Endodermal cell (in vitro differentiated cells): Measurements from ENCODE around the gene SERPINE2. TPM values are rescaled to one million over a fixed set of nuclear protein-coding genes. Genes with fewer than 3 reads are reported as not detected.

Experiments
- DNase-seq: peaks from one replicate; pipeline ENCODE4 v3.0.0-alpha.2; 2017
- H3K27ac ChIP-seq: 2 replicates; pipeline ENCODE4 v1.5.1; 2013; ENCODE audit warnings: mild to moderate bottlenecking, low read depth, low read length, moderate library complexity
- H3K27me3 ChIP-seq: 2 replicates; pipeline ENCODE4 v1.6.1; 2013; ENCODE audit warnings: mild to moderate bottlenecking, low read length, moderate library complexity; ENCODE audit not compliant: insufficient read depth, control insufficient read depth, poor library complexity, severe bottlenecking
- H3K36me3 ChIP-seq: 2 replicates; pipeline ENCODE4 v1.7.0; 2013; ENCODE audit warnings: mild to moderate bottlenecking, low read length, moderate library complexity; ENCODE audit not compliant: control insufficient read depth, insufficient read depth
- H3K4me1 ChIP-seq: one replicate; pipeline ENCODE4 v1.7.0; 2013; ENCODE audit warnings: low read length; ENCODE audit not compliant: control insufficient read depth, insufficient read depth
- H3K4me3 ChIP-seq: 2 replicates; pipeline ENCODE4 v1.5.1; 2013; ENCODE audit warnings: mild to moderate bottlenecking, low read length, moderate library complexity
- H3K9ac ChIP-seq: 2 replicates; pipeline ENCODE4 v1.6.1; 2013; ENCODE audit warnings: mild to moderate bottlenecking, low read length, moderate library complexity; ENCODE audit not compliant: poor library complexity, severe bottlenecking; ENCODE audit errors: extremely low read depth
- H3K9me3 ChIP-seq: 2 replicates; pipeline ENCODE4 v1.6.1; 2013; ENCODE audit warnings: mild to moderate bottlenecking, low read length, moderate library complexity; ENCODE audit not compliant: control insufficient read depth
- H3K27ac Mint-ChIP-seq: 2 replicates; pipeline ENCODE4 v1.8.0; 2020; ENCODE audit warnings: mixed read lengths
- H3K27me3 Mint-ChIP-seq: 2 replicates; pipeline ENCODE4 v1.8.0; 2021; ENCODE audit warnings: mild to moderate bottlenecking, mixed read lengths; ENCODE audit not compliant: insufficient read depth
- H3K36me3 Mint-ChIP-seq: 2 replicates; pipeline ENCODE4 v1.8.0; 2020; ENCODE audit warnings: low read depth, mixed read lengths
- H3K4me1 Mint-ChIP-seq: 2 replicates; pipeline ENCODE4 v1.8.0; 2020; ENCODE audit warnings: mixed read lengths
- H3K4me3 Mint-ChIP-seq: 2 replicates; pipeline ENCODE4 v1.8.0; 2020; ENCODE audit warnings: mild to moderate bottlenecking, moderate library complexity, mixed read lengths
- H3K9me3 Mint-ChIP-seq: 2 replicates; pipeline ENCODE4 v1.8.0; 2020; ENCODE audit warnings: mild to moderate bottlenecking, mixed read lengths
- CTCF ChIP-seq: fragments of 200-600 bp; sonication (generic); conservative IDR thresholded peaks from 2 replicates; pipeline ENCODE4 v1.5.0; 2021; ENCODE audit warnings: antibody characterized with exemption, mild to moderate bottlenecking
- WGBS, 2 experiments: methylation state at CpG; one replicate each; pipeline versions ENCODE4 v1.1.5 to v1.1.7; 2013; ENCODE audit warnings: missing lambda C conversion rate in 2 of 2, mixed read lengths in 1 of 2; ENCODE audit not compliant: insufficient coverage in 1 of 2, insufficient read length in 1 of 2; 5-methylcytosine and 5-hydroxymethylcytosine counted together
- total RNA-seq, 2 donors: library from RNA; stranded (reverse); fragmentation: NEBNext Ultra II Directional in 1 of 2; extraction: Animal tissue kit (Norgen Biotek cat#: 25700) in 1 of 2; gene quantifications; 2 replicates in 1 of 2; 3 replicates in 1 of 2; pipeline ENCODE4 v1.2.1, GENCODE V29; 2021

Gene SERPINE2
- total RNA-seq, 2 donors from 2014 or later = 257 to 386 TPM

- peak overlapping the region; percentile 49 for H3K27ac Mint-ChIP-seq
- H3K27me3 Mint-ChIP-seq = no peaks in the 10 kb centered on the region
- Histone ChIP-seq H3K4me1 (peaks cover 8% of the 10 kb centered on the region), H3K36me3 (peaks cover 4% of the 10 kb centered on the region), H3K9me3 (no peaks in the 10 kb centered on the region), H3K27ac (no peak overlapping the region), H3K4me3 (no peak overlapping the region), H3K9ac (no peak overlapping the region), H3K27me3 (no peaks in the 10 kb centered on the region)
- H3K4me3 Mint-ChIP-seq = no peak overlapping the region
- DNase-seq = no peak
- H3K36me3 Mint-ChIP-seq = peaks cover 17% of the 10 kb centered on the region
- peaks cover 52% of the 10 kb centered on the region for H3K4me1 Mint-ChIP-seq
- TF ChIP-seq CTCF = no peak
- no peaks in the 10 kb centered on the region for H3K9me3 Mint-ChIP-seq
- 89 to 95% methylated on average over 3 to 5 of the region's 5 CpGs for WGBS, 2 experiments
Measured at GRCh38 chr2:223936862-223937326, 102.2 kb downstream of the SERPINE2 start.

- Histone ChIP-seq H3K27ac (no peak overlapping the region), H3K36me3 (peaks cover 4% of the 10 kb centered on the region), H3K4me3 (no peak overlapping the region), H3K4me1 (peaks cover 8% of the 10 kb centered on the region), H3K9me3 (no peaks in the 10 kb centered on the region), H3K27me3 (no peaks in the 10 kb centered on the region), H3K9ac (no peak overlapping the region)
- no peak overlapping the region for H3K4me3 Mint-ChIP-seq
- no peaks in the 10 kb centered on the region for H3K9me3 Mint-ChIP-seq
- H3K27ac Mint-ChIP-seq = no peak overlapping the region
- no peaks in the 10 kb centered on the region for H3K27me3 Mint-ChIP-seq
- TF ChIP-seq CTCF = no peak
- H3K36me3 Mint-ChIP-seq = peaks cover 11% of the 10 kb centered on the region
- peaks cover 51% of the 10 kb centered on the region for H3K4me1 Mint-ChIP-seq
- DNase-seq = no peak
Measured at GRCh38 chr2:223935459-223936125, 103.5 kb downstream of the SERPINE2 start.

- peaks cover 10% of the 10 kb centered on the region for H3K36me3 Mint-ChIP-seq
- WGBS, 2 experiments = 42 to 74% methylated on average over 4 to 6 of the region's 6 CpGs
- H3K4me3 Mint-ChIP-seq = no peak overlapping the region
- no peak overlapping the region for H3K9ac ChIP-seq
- no peak for DNase-seq
- no peak overlapping the region for H3K27ac ChIP-seq
- peaks cover 57% of the 10 kb centered on the region for H3K4me1 Mint-ChIP-seq
- H3K4me1 ChIP-seq = peaks cover 8% of the 10 kb centered on the region
- peak overlapping the region; percentile 84 for H3K27ac Mint-ChIP-seq
- no peaks in the 10 kb centered on the region for H3K9me3 ChIP-seq
- no peaks in the 10 kb centered on the region for H3K27me3 Mint-ChIP-seq
- no peaks in the 10 kb centered on the region for H3K9me3 Mint-ChIP-seq
- H3K36me3 ChIP-seq = peaks cover 4% of the 10 kb centered on the region
- no peak for TF ChIP-seq CTCF
- no peaks in the 10 kb centered on the region for H3K27me3 ChIP-seq
- H3K4me3 ChIP-seq = no peak overlapping the region
Measured at GRCh38 chr2:223934870-223935269, 104.2 kb downstream of the SERPINE2 start.
